ENCODE results near the gene PYCARD. TPM values are rescaled to one million over a fixed set of nuclear protein-coding genes. Genes with fewer than 3 reads are reported as not detected.

The PYCARD gene
- 51.5 and 95.4 TPM in 2 replicates for total RNA-seq

GRCh38 chr16:31202414-31203375 is at the start of gene PYCARD:
Gene PYCARD, minus strand, starts transcription at chr16:31202760. Its CDS starts 70 bp downstream, at chr16:31202690.

DNA sequence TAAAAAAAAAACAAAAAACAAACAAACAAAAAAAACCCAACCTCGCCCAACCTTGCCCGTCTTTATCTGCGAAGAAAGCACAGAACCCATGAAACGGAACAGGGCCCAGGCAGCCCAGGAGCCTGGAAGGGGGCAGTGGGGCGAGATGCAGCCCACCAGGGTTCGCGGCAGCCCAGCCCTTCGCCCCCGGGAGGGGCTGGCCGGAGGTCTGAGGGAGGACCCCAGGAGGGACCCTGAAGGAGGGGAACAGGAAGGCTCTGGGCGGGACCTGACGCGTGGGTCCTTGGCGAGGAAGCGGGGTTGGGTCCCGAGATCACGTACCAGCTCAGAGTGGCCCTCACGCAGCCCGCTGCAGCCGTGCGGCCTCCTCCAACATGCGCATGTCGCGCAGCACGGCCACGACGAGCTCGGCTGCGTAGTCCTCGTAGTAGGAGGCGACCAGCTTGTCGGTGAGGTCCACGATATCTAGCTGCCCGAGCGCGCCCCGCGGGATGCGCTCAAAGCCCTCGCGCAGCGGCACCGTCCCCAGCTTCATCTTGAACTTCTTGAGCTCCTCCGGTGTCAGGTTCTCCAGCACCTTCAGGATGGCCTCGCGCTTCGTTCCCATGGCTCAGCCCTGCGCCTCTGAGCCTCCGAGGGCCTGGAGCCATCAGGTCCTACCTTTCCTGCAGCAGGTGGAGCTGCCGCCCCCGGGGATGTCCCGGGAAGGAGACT is 14.0 kb upstream of the PYCARD start, which contains the start of gene PYDC1:
Gene PYDC1 (minus strand): TSS at position 714 of the 714 bp plus-strand sequence. CDS start 107 bp downstream, at position 607.

DNA sequence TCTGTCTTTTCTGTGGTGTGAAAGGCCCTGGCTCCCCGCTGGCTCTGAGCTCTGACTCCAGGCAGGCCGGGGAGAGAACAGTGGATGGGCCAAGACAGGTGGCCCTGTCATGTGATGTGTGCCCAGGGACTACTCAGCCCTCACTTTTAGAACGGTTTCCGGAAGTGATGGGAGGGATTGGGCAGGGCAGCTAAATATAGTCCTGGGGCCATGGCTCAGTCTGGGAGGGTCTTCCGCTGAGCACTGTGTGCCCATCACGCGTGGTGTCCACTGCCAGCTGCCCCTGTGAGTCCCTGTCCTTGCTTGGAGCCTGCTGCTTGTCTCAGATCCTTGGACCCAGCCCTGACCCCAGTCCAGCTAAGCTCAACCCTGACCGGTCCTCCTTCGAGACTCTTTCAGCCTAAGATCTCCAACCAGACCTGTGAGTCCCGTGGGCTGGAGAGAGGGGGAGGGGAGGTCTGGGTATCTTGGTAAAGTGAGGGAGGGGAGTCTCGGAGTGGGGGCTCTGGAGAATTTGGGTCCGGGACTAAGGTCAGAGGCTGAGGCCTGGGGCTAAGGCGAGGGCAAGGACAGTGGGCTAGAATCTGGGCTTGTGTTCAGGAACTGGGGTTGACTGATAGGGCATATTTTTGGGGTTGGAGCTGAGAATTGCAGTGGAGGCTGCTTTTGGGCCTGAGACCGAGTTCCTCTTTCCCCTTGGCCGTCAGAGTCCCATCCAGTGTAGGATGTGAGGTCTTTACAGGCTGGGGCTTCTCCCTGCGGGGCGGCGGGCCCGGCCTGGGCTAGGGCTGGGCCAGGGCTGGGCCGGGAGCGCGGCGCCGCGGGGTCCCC is 11.5 kb upstream of the PYCARD start, which contains the start of gene TRIM72:
Gene TRIM72 (plus strand): TSS at position 243 of the 831 bp plus-strand sequence. CDS start 620 bp downstream, outside the sequence.

DNA sequence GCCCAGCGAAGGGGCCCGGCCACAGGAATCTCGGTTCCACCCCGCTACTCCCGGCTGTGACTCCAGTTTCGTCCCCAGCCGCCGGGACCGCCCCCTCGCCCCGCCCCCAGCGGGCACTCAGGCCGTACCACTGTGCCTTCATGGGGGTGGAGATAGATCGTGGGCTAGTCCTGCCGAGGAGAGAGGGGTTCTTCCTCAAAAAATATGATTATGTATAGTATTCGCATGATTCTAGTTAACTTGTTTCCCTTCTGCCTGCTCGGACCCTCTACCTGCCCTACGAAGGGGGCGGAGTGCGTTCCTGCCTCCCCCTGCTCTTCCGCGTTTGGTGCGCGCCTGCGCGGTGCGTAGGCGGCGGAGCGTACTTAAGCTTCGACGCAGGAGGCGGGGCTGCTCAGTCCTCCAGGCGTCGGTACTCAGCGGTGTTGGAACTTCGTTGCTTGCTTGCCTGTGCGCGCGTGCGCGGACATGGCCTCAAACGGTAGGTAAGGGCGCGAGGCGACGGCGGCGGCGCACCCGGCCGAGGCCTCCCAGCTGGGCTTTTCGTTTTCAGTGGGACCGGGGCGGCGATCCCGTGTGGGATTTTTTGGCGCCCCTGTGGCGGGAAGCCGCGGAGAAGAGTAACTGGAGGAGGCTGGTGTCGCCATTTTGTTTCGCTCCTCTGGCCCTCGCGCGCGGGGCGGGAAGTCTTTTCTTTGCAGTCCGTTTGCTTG is 22.7 kb downstream of the PYCARD start, which contains the start of gene FUS:
Gene FUS (plus strand): TSS at position 393 of the 713 bp plus-strand sequence. CDS start 76 bp downstream, at position 469.

Small RNA genes lying within 50 kb of the gene (small RNA-seq; reads per million reads assigned to genes)
- gene AC009088.4, result not detected
- not detected for gene NDUFA3P6

Other genes with a start within 250 kb of the PYCARD start
- gene SETD1A, start 245.0 kb downstream of the PYCARD start, total RNA-seq, result 4.7 and 5.0 TPM in 2 replicates
- gene HSD3B7, start 217.6 kb downstream of the PYCARD start, total RNA-seq, result 13.7 and 16.5 TPM in 2 replicates
- 1.5 and 2.0 TPM in 2 replicates for gene STX1B, start 192.1 kb downstream of the PYCARD start, total RNA-seq
- gene STX4, start 169.2 kb downstream of the PYCARD start, total RNA-seq, result 26.8 and 35.3 TPM in 2 replicates
- gene ZNF668, start 128.5 kb downstream of the PYCARD start, total RNA-seq, result 21.2 and 37.3 TPM in 2 replicates
- gene ZNF646, start 128.3 kb downstream of the PYCARD start, total RNA-seq, result 20.3 and 26.3 TPM in 2 replicates
- 3.1 and 3.8 TPM in 2 replicates for gene PRSS53, start 113.8 kb downstream of the PYCARD start, total RNA-seq
- gene VKORC1, start 108.0 kb downstream of the PYCARD start, total RNA-seq, result 60.9 and 83.2 TPM in 2 replicates
- 40.8 and 43.4 TPM in 2 replicates for gene BCKDK, start 94.4 kb downstream of the PYCARD start, total RNA-seq
- 28.3 and 31.0 TPM in 2 replicates for gene KAT8, start 85.1 kb downstream of the PYCARD start, total RNA-seq
- gene PRSS8, start 67.0 kb downstream of the PYCARD start, total RNA-seq, result 66.0 and 67.9 TPM in 2 replicates
- gene PRSS36, start 52.7 kb downstream of the PYCARD start, total RNA-seq, result 2.5 and 4.3 TPM in 2 replicates
- gene FUS, start 22.6 kb downstream of the PYCARD start, total RNA-seq, result 48.7 and 60.4 TPM in 2 replicates
- gene TRIM72, start 11.4 kb upstream of the PYCARD start, total RNA-seq, result not detected in 2 replicates
- gene PYDC1, start 14.4 kb upstream of the PYCARD start, total RNA-seq, result not detected in 2 replicates
- gene ITGAM, start 57.2 kb upstream of the PYCARD start, total RNA-seq, result under 0.01 TPM in 1 of 2 replicates, not detected in the other
- gene ITGAX, start 152.4 kb upstream of the PYCARD start, total RNA-seq, result not detected in 2 replicates
- not detected in 2 replicates for gene ITGAD, start 190.6 kb upstream of the PYCARD start, total RNA-seq
- gene COX6A2, start 225.6 kb upstream of the PYCARD start, total RNA-seq, result not detected in 2 replicates
- gene ZNF843, start 240.0 kb upstream of the PYCARD start, total RNA-seq, result 0.87 and 2.4 TPM in 2 replicates